Breast epithelium (tissue), 4 donors: ENCODE measurements around the gene RNF39. TPM values are rescaled to one million over a fixed set of nuclear protein-coding genes. Genes with fewer than 3 reads are reported as not detected.

Experiments used
- DNase-seq, 2 donors: peaks; one replicate each; pipeline ENCODE4 v3.0.0-alpha.2; 2019; ENCODE audit warnings: low spot score in 2 of 2
- H3K27ac ChIP-seq, 2 donors: fragments of 200-600 bp; sonication (generic) in 1 of 2; one replicate each; pipeline ENCODE4 v1.5.1; 2016 to 2019; ENCODE audit warnings: mild to moderate bottlenecking in 1 of 2
- H3K27me3 ChIP-seq, 2 donors: fragments of 200-600 bp; sonication (generic) in 1 of 2; one replicate each; pipeline versions ENCODE4 v1.5.1 to v1.6.0; 2017 to 2019; ENCODE audit warnings: control low read depth in 1 of 2, mild to moderate bottlenecking in 1 of 2
- H3K36me3 ChIP-seq: fragments of 200-600 bp; one replicate; pipeline ENCODE4 v1.5.1; 2019
- H3K4me1 ChIP-seq, 2 donors: fragments of 200-600 bp; sonication (generic); one replicate each; pipeline ENCODE4 v1.5.1; 2016 to 2019; ENCODE audit warnings: control low read depth in 1 of 2
- H3K4me3 ChIP-seq, 3 donors: fragments of 200-600 bp; sonication (generic); 1 replicate in 2 of 3; 2 replicates in 1 of 3; pipeline ENCODE4 v1.5.1; 2016 to 2019; ENCODE audit warnings: mild to moderate bottlenecking in 3 of 3, moderate library complexity in 2 of 3
- H3K9me3 ChIP-seq, 2 donors: fragments of 200-600 bp; sonication (generic) in 1 of 2; one replicate each; pipeline ENCODE4 v1.5.1; 2016 to 2019; ENCODE audit warnings: control low read depth in 1 of 2
- CTCF ChIP-seq, 3 donors: fragments of 450-650 bp; IDR thresholded peaks; one replicate each; pipeline ENCODE4 v1.5.1; 2016 to 2017; ENCODE audit warnings: antibody characterized with exemption in 3 of 3, mild to moderate bottlenecking in 3 of 3, moderate library complexity in 3 of 3
- POLR2A ChIP-seq: fragments of 450-650 bp; IDR thresholded peaks from one replicate; pipeline ENCODE4 v1.6.1; 2016; ENCODE audit warnings: antibody characterized with exemption, mild to moderate bottlenecking, moderate library complexity
- POLR2AphosphoS5 ChIP-seq, 3 donors: sonication (generic); formaldehyde crosslinking; IDR thresholded peaks; one replicate each; pipeline ENCODE4 v1.6.1; 2017; ENCODE audit warnings: antibody characterized with exemption in 3 of 3
- intact Hi-C: fragments of 100-400 bp; cut with DNase I; formaldehyde crosslinking; loops from one replicate; pipeline ENCODE4 v1.15.1; 2023; ENCODE audit warnings: low total_unique reads
- total RNA-seq, 3 donors: library from RNA; depleted of rRNA; stranded (reverse); fragments of >200 nt; gene quantifications; one replicate each; pipeline ENCODE4 v1.1.0, GENCODE V29; 2016

The RNF39 gene
- total RNA-seq, 3 donors from 2014 or later: 11.1 to 40.0 TPM; not detected in 1

DNA sequence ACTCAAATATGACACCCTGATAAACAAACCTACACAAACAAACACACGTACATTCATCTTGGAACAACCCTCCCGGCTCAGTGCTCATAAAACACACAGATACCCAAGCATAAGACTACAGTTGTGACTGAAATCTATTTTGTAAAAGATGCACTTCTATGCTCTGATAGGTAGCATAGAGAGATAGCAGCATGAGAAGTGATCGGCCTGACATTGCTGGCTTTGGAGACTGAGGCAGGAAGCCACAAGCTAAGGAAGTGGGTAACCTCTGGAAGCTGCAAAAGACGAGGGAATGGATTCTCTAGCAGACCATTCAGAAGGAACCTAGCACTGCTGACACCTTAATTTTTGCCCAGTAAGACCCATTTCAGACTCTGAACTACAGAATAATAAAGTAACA lies 1.6 kb upstream of the RNF39 start:
- Histone ChIP-seq H3K27me3 (no peaks in the 10 kb centered on the region), H3K4me1 (no peaks in the 10 kb centered on the region), H3K4me3 (no peak overlapping the region), H3K9me3 (no peaks in the 10 kb centered on the region), H3K36me3 (no peaks in the 10 kb centered on the region), H3K27ac (peak overlapping the region in 1 of 2 donors; percentile 96)
- intact Hi-C loops: no loop called here
- DNase-seq: no peak
- TF ChIP-seq POLR2A (no peak), CTCF (IDR thresholded peaks at IDR 0.05) (no peak), POLR2AphosphoS5 (IDR thresholded peaks at IDR 0.05) (no peak)

DNA sequence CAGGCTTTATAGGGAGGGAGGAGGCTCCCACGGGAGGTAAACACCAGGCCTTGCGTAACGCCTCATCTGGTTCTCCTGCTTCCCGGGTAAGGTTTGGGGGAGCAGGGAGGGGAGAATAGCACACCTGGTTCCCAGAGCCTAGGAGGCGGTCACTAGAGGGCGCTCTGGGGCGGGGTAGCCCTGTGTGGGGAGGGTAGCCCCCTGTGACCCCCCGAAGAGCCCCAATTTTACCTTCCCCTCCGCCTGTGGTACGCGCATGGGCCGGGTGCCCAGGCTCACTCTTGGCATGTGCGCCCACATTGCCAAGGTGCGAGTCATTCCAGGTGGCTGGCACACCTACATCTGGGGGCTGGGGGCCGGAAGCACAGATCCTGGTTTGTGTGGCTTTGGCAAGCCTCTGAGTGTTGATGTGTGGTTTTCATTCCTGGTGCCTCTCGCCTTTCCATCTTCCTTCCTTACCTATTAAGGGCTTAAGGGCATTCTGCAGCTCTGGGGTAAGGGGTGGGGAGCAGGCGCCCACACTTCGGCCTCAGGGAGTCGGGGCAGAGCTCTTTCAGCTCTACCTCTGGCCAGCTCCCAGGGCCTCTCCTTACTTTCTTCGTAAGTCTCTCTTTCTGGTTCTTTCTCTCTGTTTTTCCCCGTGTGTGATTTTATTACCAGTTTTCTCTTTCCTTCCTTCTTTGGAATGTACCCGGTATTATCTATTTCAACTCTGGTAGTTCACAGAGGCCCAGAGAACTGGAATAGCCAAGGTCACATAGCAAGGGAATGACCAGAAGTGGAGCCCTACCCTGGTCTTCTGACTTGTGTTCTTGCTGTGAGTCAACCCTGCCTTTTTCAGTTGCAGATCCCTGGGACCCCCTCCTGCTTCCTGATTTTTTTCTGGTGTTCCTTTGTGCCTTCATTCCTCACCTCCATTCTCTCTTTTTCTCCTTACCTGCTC lies 492 bp upstream of the RNF39 start:
- Histone ChIP-seq H3K9me3 (no peaks in the 10 kb centered on the region), H3K36me3 (no peaks in the 10 kb centered on the region), H3K4me1 (no peaks in the 10 kb centered on the region), H3K27ac (peak overlapping the region; percentile 95 to 96), H3K4me3 (peak overlapping the region; percentile 8 to 82 (median 72)), H3K27me3 (no peaks in the 10 kb centered on the region)
- peak; percentile 87 to 97 for DNase-seq
- TF ChIP-seq POLR2A (no peak), POLR2AphosphoS5 (IDR thresholded peaks at IDR 0.05) (peak; percentile 68 to 79 (median 78)), CTCF (IDR thresholded peaks at IDR 0.05) (peak in 2 of 3 donors; percentile 31 to 65)
- intact Hi-C loops: no loop called here

DNA sequence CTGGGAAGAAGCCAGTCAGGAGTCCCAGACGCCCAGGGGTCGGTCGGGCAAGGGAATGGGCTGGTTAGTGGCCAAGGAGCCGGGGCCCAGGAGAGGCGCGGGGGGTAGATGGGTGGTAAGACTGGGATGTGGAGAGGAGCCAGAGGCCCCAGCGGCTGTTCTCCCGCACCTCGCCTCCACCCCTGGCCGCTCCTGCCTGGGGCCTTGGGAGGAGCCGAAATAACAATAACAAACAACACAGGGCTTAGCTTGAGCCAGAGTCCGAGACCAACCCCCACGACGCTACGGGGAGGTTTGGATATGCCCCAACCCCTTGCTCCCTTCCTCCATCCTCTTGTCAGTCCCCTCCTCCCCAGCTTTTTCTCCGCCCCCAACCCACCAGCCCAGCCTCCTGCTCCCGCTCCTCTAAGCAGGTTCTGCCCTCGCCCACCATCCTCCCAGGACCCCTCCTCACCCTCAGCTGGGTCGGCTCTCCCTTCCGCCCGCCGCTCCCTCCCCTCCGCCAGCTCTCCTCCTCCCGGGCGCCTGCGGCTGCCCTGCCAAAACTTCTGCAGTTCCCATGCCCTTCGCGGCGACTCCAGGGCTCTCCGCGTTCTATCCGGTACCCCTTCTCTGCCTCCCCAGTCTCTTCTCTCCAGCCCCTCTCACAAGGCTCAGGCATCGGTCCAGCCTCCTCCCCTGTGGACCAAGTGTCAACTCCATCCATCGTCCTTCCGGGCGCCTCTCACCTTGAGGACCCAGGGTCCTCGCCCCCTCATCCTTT lies 1.1 kb downstream of the RNF39 start:
- H3K4me3 ChIP-seq: peak overlapping the region; percentile 8 to 82 (median 72)
- H3K27ac ChIP-seq: peak overlapping the region; percentile 95 to 96
- DNase-seq: peak; percentile 69 to 77
- H3K9me3 ChIP-seq: no peaks in the 10 kb centered on the region
- TF ChIP-seq CTCF (IDR thresholded peaks at IDR 0.05) (no peak), POLR2AphosphoS5 (IDR thresholded peaks at IDR 0.05) (no peak), POLR2A (peak; percentile 9)
- no peaks in the 10 kb centered on the region for H3K36me3 ChIP-seq
- no peaks in the 10 kb centered on the region for H3K27me3 ChIP-seq
- H3K4me1 ChIP-seq: no peaks in the 10 kb centered on the region
- intact Hi-C loops: no loop called here

DNA sequence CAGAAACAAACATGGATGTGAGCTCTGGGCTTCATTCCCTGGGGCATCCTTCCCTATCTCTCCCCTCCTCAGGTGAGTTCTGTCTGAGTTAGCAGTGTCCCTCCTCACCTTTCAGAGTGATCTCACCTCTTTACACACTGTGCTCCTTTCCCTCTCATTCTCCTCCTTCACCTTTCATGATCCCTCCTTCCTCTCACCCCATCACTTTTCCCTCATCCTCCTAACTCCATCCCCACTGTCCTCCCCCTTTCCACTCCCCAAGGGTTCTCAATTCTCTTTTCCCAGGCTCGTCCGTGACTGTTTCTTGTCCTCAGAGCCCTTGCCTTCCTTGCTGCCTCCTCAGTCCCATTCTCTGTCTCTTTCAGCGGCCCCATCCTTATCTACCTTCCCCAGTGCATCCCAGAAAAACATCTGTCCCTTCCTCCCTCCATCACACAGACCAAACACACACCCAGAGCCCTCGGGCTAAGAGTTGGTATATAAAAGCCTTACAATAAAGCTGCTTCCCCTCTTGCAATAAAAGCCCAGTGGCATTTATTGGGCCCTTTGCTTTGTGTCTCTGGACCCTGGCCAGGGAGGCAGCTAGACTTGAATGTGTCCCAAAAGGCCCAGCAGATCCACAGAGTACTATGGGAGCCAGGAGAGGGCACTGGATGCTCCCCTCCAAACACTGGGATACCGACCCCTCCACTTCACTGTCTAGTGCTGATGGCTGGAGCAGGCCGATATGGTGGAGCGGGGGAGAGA lies 1.9 kb downstream of the RNF39 start:
- H3K27me3 ChIP-seq: no peaks in the 10 kb centered on the region
- H3K27ac ChIP-seq: peak overlapping the region; percentile 95 to 96
- H3K9me3 ChIP-seq: no peaks in the 10 kb centered on the region
- intact Hi-C loops: no loop called here
- peak overlapping the region in 2 of 3 donors; percentile 72 to 82 for H3K4me3 ChIP-seq
- DNase-seq: no peak
- no peaks in the 10 kb centered on the region for H3K36me3 ChIP-seq
- TF ChIP-seq POLR2A (no peak), CTCF (IDR thresholded peaks at IDR 0.05) (no peak), POLR2AphosphoS5 (IDR thresholded peaks at IDR 0.05) (no peak)
- H3K4me1 ChIP-seq: no peaks in the 10 kb centered on the region
